ENCODE results near the gene BCL7A. TPM values are rescaled to one million over a fixed set of nuclear protein-coding genes. Genes with fewer than 3 reads are reported as not detected.
"Not testable (repeated sequence)": the region's sequence is repeated elsewhere in the genome, so short reads cannot be mapped to it uniquely, and the experiment has no call there.

Gene BCL7A
- total RNA-seq = 1 to 10 TPM; 2.8 to 2.9 TPM

GRCh38 chr12:122021822-122022392 lies at the start of gene BCL7A:
TSS of gene BCL7A (plus strand) at chr12:122021884. CDS start at chr12:122022092, 208 bp downstream.
- peaks cover 4% of the 10 kb centered on the region for H3K36me3 Mint-ChIP-seq
- peaks cover 3% of the 10 kb centered on the region for H3K9me3 Mint-ChIP-seq (ENCODE audit: low read depth)
- CTCF ChIA-PET = interaction anchor here (0.6 to 1.2 kb wide), 3 partner anchors 33 to 308 kb away, joined by 3 read pairs; no protein-coding TSS in a partner anchor
- H3K4me3 Mint-ChIP-seq = peak within 1 kb of the TSS; percentile 82
- H3K27me3 Mint-ChIP-seq = peaks cover 60% of the 10 kb centered on the region
- H3K27ac Mint-ChIP-seq = peak within 1 kb of the TSS; percentile 62
- peaks cover 13% of the 10 kb centered on the region for H3K4me1 Mint-ChIP-seq
- ATAC-seq (peak; percentile 79), DNase-seq (peak; percentile 62)

- ATAC-seq (no peak), DNase-seq (no peak)
- peaks cover 5% of the 10 kb centered on the region for H3K9me3 Mint-ChIP-seq (ENCODE audit: low read depth)
- H3K27ac Mint-ChIP-seq = no peak overlapping the region
- CTCF ChIA-PET = no interaction called here
- peaks cover 3% of the 10 kb centered on the region for H3K36me3 Mint-ChIP-seq
- H3K4me3 Mint-ChIP-seq = no peak overlapping the region
- H3K4me1 Mint-ChIP-seq = no peaks in the 10 kb centered on the region
- peaks cover 20% of the 10 kb centered on the region for H3K27me3 Mint-ChIP-seq
These were observed 47.4 kb upstream of the BCL7A start for GRCh38 chr12:121974026-121974985.

GRCh38 chr12:121975021-121975420 lies 46.7 kb upstream of the BCL7A start:
- no peak for ATAC-seq
- H3K9me3 Mint-ChIP-seq (ENCODE audit: low read depth) = peaks cover 5% of the 10 kb centered on the region
- H3K27ac Mint-ChIP-seq = no peak overlapping the region
- no peak for DNase-seq
- H3K36me3 Mint-ChIP-seq = peaks cover 3% of the 10 kb centered on the region
- CTCF ChIA-PET = no interaction called here
- H3K27me3 Mint-ChIP-seq = peaks cover 20% of the 10 kb centered on the region
- H3K4me3 Mint-ChIP-seq = no peak overlapping the region
- H3K4me1 Mint-ChIP-seq = peaks cover 1% of the 10 kb centered on the region

GRCh38 chr12:121976950-121977349 lies 44.7 kb upstream of the BCL7A start:
- H3K4me1 Mint-ChIP-seq = peaks cover 8% of the 10 kb centered on the region
- DNase-seq (no peak), ATAC-seq (no peak)
- H3K27me3 Mint-ChIP-seq = peaks cover 18% of the 10 kb centered on the region
- no peak overlapping the region for H3K4me3 Mint-ChIP-seq
- H3K36me3 Mint-ChIP-seq = peaks cover 2% of the 10 kb centered on the region
- no peak overlapping the region for H3K27ac Mint-ChIP-seq
- CTCF ChIA-PET = no interaction called here
- peaks cover 3% of the 10 kb centered on the region for H3K9me3 Mint-ChIP-seq (ENCODE audit: low read depth)

- no peak overlapping the region for H3K4me3 Mint-ChIP-seq
- no peaks in the 10 kb centered on the region for H3K9me3 Mint-ChIP-seq (ENCODE audit: low read depth)
- peaks cover 22% of the 10 kb centered on the region for H3K27me3 Mint-ChIP-seq
- H3K27ac Mint-ChIP-seq = no peak overlapping the region
- CTCF ChIA-PET = interaction anchor here (1.1 kb wide), 1 partner anchor 62 kb away, joined by 3 read pairs; the partner anchor contains the start of gene CFAP251
- no peak for ATAC-seq
- no peaks in the 10 kb centered on the region for H3K36me3 Mint-ChIP-seq
- peaks cover 8% of the 10 kb centered on the region for H3K4me1 Mint-ChIP-seq
- DNase-seq = no peak
These were observed 41.3 kb upstream of the BCL7A start for GRCh38 chr12:121980191-121980891.

GRCh38 chr12:121980892-121981272 lies 40.8 kb upstream of the BCL7A start:
- Mint-ChIP-seq H3K9me3 (ENCODE audit: low read depth) (no peaks in the 10 kb centered on the region), H3K4me1 (peaks cover 8% of the 10 kb centered on the region), H3K4me3 (no peak overlapping the region), H3K36me3 (no peaks in the 10 kb centered on the region), H3K27ac (no peak overlapping the region), H3K27me3 (peaks cover 18% of the 10 kb centered on the region)
- CTCF ChIA-PET = interaction anchor here (1.1 kb wide), 1 partner anchor 62 kb away, joined by 3 read pairs; the partner anchor contains the start of gene CFAP251
- DNase-seq (no peak), ATAC-seq (no peak)

GRCh38 chr12:121981456-121981855 lies 40.2 kb upstream of the BCL7A start:
- Mint-ChIP-seq H3K27me3 (peaks cover 18% of the 10 kb centered on the region), H3K9me3 (ENCODE audit: low read depth) (no peaks in the 10 kb centered on the region), H3K4me3 (no peak overlapping the region), H3K27ac (no peak overlapping the region), H3K4me1 (peaks cover 8% of the 10 kb centered on the region), H3K36me3 (no peaks in the 10 kb centered on the region)
- DNase-seq = no peak
- no peak for ATAC-seq
- CTCF ChIA-PET = interaction anchor here (1.1 kb wide), 1 partner anchor 63 kb away, joined by 3 read pairs; the partner anchor contains the start of gene CFAP251

- no peaks in the 10 kb centered on the region for H3K36me3 Mint-ChIP-seq
- no peak overlapping the region for H3K27ac Mint-ChIP-seq
- DNase-seq (no peak), ATAC-seq (no peak)
- CTCF ChIA-PET = no interaction called here
- H3K9me3 Mint-ChIP-seq (ENCODE audit: low read depth) = no peaks in the 10 kb centered on the region
- peaks cover 18% of the 10 kb centered on the region for H3K27me3 Mint-ChIP-seq
- no peak overlapping the region for H3K4me3 Mint-ChIP-seq
- peaks cover 8% of the 10 kb centered on the region for H3K4me1 Mint-ChIP-seq
These were observed 38.7 kb upstream of the BCL7A start for GRCh38 chr12:121982950-121983349.

GRCh38 chr12:121983536-121984210 lies 38.0 kb upstream of the BCL7A start:
- H3K27me3 Mint-ChIP-seq = peaks cover 23% of the 10 kb centered on the region

GRCh38 chr12:121986489-121987245 lies 35.0 kb upstream of the BCL7A start:
- Mint-ChIP-seq H3K4me3 (no peak overlapping the region), H3K27ac (no peak overlapping the region), H3K9me3 (ENCODE audit: low read depth) (no peaks in the 10 kb centered on the region), H3K36me3 (no peaks in the 10 kb centered on the region), H3K27me3 (peaks cover 35% of the 10 kb centered on the region), H3K4me1 (peaks cover 13% of the 10 kb centered on the region)
- CTCF ChIA-PET = no interaction called here
- no peak for DNase-seq
- no peak for ATAC-seq

More at GRCh38 chr12:121983536-121984210, 38.0 kb upstream of the BCL7A start:
- Mint-ChIP-seq H3K4me1 (peaks cover 8% of the 10 kb centered on the region), H3K9me3 (ENCODE audit: low read depth) (no peaks in the 10 kb centered on the region), H3K36me3 (no peaks in the 10 kb centered on the region), H3K4me3 (no peak overlapping the region), H3K27ac (no peak overlapping the region)
- ATAC-seq = no peak
- DNase-seq = no peak
- CTCF ChIA-PET = interaction anchor here (1.2 kb wide), 1 partner anchor 65 kb away, joined by 3 read pairs; the partner anchor contains the start of gene CFAP251

- CTCF ChIA-PET; H3K4me3 Mint-ChIP-seq; DNase-seq; H3K36me3 Mint-ChIP-seq; H3K27ac Mint-ChIP-seq; H3K9me3 Mint-ChIP-seq (ENCODE audit: low read depth); ATAC-seq: not testable (repeated sequence)
- Mint-ChIP-seq H3K4me1 (peaks cover 22% of the 10 kb centered on the region), H3K27me3 (peaks cover 34% of the 10 kb centered on the region)
These were observed 33.2 kb upstream of the BCL7A start for GRCh38 chr12:121988519-121988918.

GRCh38 chr12:121989276-121990113 lies 32.2 kb upstream of the BCL7A start:
- Mint-ChIP-seq H3K36me3 (no peaks in the 10 kb centered on the region), H3K4me3 (no peak overlapping the region), H3K4me1 (peaks cover 22% of the 10 kb centered on the region), H3K27me3 (peaks cover 30% of the 10 kb centered on the region), H3K27ac (no peak overlapping the region), H3K9me3 (ENCODE audit: low read depth) (no peaks in the 10 kb centered on the region)
- CTCF ChIA-PET = no interaction called here
- DNase-seq (no peak), ATAC-seq (no peak)
